Immature natural killer cell (primary cell): ENCODE results near the gene INF2. TPM values are rescaled to one million over a fixed set of nuclear protein-coding genes. Genes with fewer than 3 reads are reported as not detected.

Experiments used
- DNase-seq, 3 donors: peaks; one replicate each; pipeline ENCODE4 v3.0.0; 2022; ENCODE audit warnings: mixed read lengths in 1 of 3
- H3K27ac Mint-ChIP-seq, 6 donors: one replicate each; pipeline ENCODE4 v1.8.0; 2020; ENCODE audit warnings: mixed read lengths in 6 of 6, mild to moderate bottlenecking in 5 of 6, inconsistent platforms in 4 of 6, moderate library complexity in 3 of 6
- H3K27me3 Mint-ChIP-seq, 3 donors: one replicate each; pipeline ENCODE4 v1.8.0; 2020 to 2021; ENCODE audit warnings: low read depth in 3 of 3, mild to moderate bottlenecking in 3 of 3, mixed read lengths in 3 of 3, moderate library complexity in 3 of 3, inconsistent platforms in 1 of 3
- H3K36me3 Mint-ChIP-seq, 3 donors: one replicate each; pipeline ENCODE4 v1.8.0; 2020; ENCODE audit warnings: mixed read lengths in 3 of 3, inconsistent platforms in 2 of 3, mild to moderate bottlenecking in 2 of 3
- H3K4me1 Mint-ChIP-seq, 2 donors: one replicate each; pipeline ENCODE4 v1.8.0; 2020; ENCODE audit warnings: inconsistent platforms in 2 of 2, mild to moderate bottlenecking in 2 of 2, mixed read lengths in 2 of 2, moderate library complexity in 1 of 2
- H3K4me3 Mint-ChIP-seq, 5 donors: one replicate each; pipeline ENCODE4 v1.8.0; 2020; ENCODE audit warnings: mild to moderate bottlenecking in 5 of 5, mixed read lengths in 5 of 5, inconsistent platforms in 3 of 5, moderate library complexity in 3 of 5
- H3K9me3 Mint-ChIP-seq, 6 donors: one replicate each; pipeline ENCODE4 v1.8.0; 2020; ENCODE audit warnings: mild to moderate bottlenecking in 6 of 6, mixed read lengths in 6 of 6, inconsistent platforms in 4 of 6, moderate library complexity in 3 of 6
- polyA plus RNA-seq, 3 donors: library from polyadenylated mRNA; unstranded; fragments of 300-500 nt; fragmentation: Illumina TruSeq; gene quantifications; one replicate each; pipeline ENCODE4 v1.2.3, GENCODE V29; 2021

INF2 gene
- polyA plus RNA-seq, 3 donors from 2014 or later: 1.5 to 2.5 TPM; not detected in 1

- DNase-seq: no peak
- no peaks in the 10 kb centered on the region for H3K4me1 Mint-ChIP-seq
- no peaks in the 10 kb centered on the region for H3K9me3 Mint-ChIP-seq
- no peak overlapping the region for H3K4me3 Mint-ChIP-seq
- no peaks in the 10 kb centered on the region for H3K36me3 Mint-ChIP-seq
- peaks cover 0 to 2% (median 0%) of the 10 kb centered on the region in 3 donors for H3K27me3 Mint-ChIP-seq
- H3K27ac Mint-ChIP-seq: no peak overlapping the region
These were observed 12.7 kb downstream of the INF2 start for GRCh38 chr14:104702106-104702505.

DNA sequence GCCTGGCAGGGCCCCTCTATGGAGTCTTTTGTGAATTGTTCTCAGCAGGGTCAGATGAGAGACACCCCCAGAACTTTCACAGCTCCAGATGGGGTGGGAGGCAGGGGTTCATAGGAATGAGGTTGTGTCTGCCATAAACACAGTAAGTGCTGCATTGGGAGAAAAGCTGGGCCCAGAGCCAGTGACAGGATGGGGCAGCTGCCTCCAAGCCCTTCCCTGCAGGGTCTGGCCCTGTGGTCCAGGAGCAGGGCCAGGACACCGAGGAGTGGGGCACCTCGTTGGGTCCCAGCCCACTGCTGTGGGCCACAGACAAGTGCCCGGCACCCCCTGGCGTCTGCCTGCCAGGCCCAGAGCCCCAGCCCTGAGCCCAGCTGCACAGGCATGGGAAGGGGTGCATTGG lies 13.3 kb downstream of the INF2 start:
- peaks cover 0 to 2% (median 0%) of the 10 kb centered on the region in 3 donors for H3K27me3 Mint-ChIP-seq
- H3K4me3 Mint-ChIP-seq: no peak overlapping the region
- no peak overlapping the region for H3K27ac Mint-ChIP-seq
- H3K9me3 Mint-ChIP-seq: no peaks in the 10 kb centered on the region
- H3K36me3 Mint-ChIP-seq: no peaks in the 10 kb centered on the region
- no peaks in the 10 kb centered on the region for H3K4me1 Mint-ChIP-seq
- no peak for DNase-seq

DNA sequence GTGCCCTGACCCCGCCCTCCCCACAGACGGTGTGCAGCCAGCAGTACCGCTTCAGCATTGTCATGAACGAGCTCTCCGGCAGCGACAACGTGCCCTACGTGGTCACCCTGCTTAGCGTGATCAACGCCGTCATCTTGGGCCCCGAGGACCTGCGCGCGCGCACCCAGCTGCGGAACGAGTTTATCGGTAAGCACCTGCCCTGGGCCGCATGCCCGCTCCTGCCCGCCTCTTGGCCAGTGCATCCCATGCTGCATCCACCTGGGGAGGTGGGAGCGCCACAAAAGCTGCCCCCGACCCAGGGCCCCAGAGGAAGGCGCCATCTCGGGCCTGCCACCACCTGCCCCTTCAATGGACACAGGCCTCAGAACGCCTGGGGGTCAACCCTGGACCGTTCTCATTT lies 13.9 kb downstream of the INF2 start:
- no peak overlapping the region for H3K4me3 Mint-ChIP-seq
- H3K9me3 Mint-ChIP-seq: no peaks in the 10 kb centered on the region
- peaks cover 0 to 2% (median 0%) of the 10 kb centered on the region in 3 donors for H3K27me3 Mint-ChIP-seq
- H3K36me3 Mint-ChIP-seq: no peaks in the 10 kb centered on the region
- DNase-seq: no peak
- no peaks in the 10 kb centered on the region for H3K4me1 Mint-ChIP-seq
- H3K27ac Mint-ChIP-seq: no peak overlapping the region

GRCh38 chr14:104704252-104704651 lies 14.8 kb downstream of the INF2 start:
- no peaks in the 10 kb centered on the region for H3K36me3 Mint-ChIP-seq
- H3K27me3 Mint-ChIP-seq: peaks cover 0 to 2% (median 0%) of the 10 kb centered on the region in 3 donors
- H3K27ac Mint-ChIP-seq: no peak overlapping the region
- no peak for DNase-seq
- H3K9me3 Mint-ChIP-seq: no peaks in the 10 kb centered on the region
- no peak overlapping the region for H3K4me3 Mint-ChIP-seq
- peaks cover 0 to 2% of the 10 kb centered on the region in 2 donors for H3K4me1 Mint-ChIP-seq

- Mint-ChIP-seq H3K4me3 (no peak overlapping the region), H3K27ac (no peak overlapping the region)
- no peak for DNase-seq
These were observed 16.1 kb downstream of the INF2 start for GRCh38 chr14:104705340-104706047.

GRCh38 chr14:104706733-104707607 lies 17.6 kb downstream of the INF2 start:
- no peak overlapping the region for H3K4me3 Mint-ChIP-seq
- peaks cover 0 to 2% of the 10 kb centered on the region in 2 donors for H3K4me1 Mint-ChIP-seq

More at GRCh38 chr14:104705340-104706047, 16.1 kb downstream of the INF2 start:
- Mint-ChIP-seq H3K27me3 (peaks cover 0 to 2% (median 0%) of the 10 kb centered on the region in 3 donors), H3K36me3 (no peaks in the 10 kb centered on the region), H3K9me3 (no peaks in the 10 kb centered on the region), H3K4me1 (peaks cover 0 to 2% of the 10 kb centered on the region in 2 donors)

GRCh38 chr14:104707608-104708595 lies 18.5 kb downstream of the INF2 start:
- Mint-ChIP-seq H3K4me3 (no peak overlapping the region), H3K36me3 (no peaks in the 10 kb centered on the region), H3K27me3 (no peaks in the 10 kb centered on the region), H3K4me1 (peaks cover 0 to 2% of the 10 kb centered on the region in 2 donors), H3K9me3 (no peaks in the 10 kb centered on the region), H3K27ac (no peak overlapping the region)
- DNase-seq: no peak

More at GRCh38 chr14:104706733-104707607, 17.6 kb downstream of the INF2 start:
- no peaks in the 10 kb centered on the region for H3K9me3 Mint-ChIP-seq
- H3K27me3 Mint-ChIP-seq: peaks cover 0 to under 1% (median 0%) of the 10 kb centered on the region in 3 donors
- DNase-seq: no peak
- no peak overlapping the region for H3K27ac Mint-ChIP-seq
- H3K36me3 Mint-ChIP-seq: no peaks in the 10 kb centered on the region

- H3K4me3 Mint-ChIP-seq: no peak overlapping the region
- H3K36me3 Mint-ChIP-seq: no peaks in the 10 kb centered on the region
- peak; percentile 58 to 61 (median 58) for DNase-seq
- H3K27me3 Mint-ChIP-seq: no peaks in the 10 kb centered on the region
- H3K9me3 Mint-ChIP-seq: no peaks in the 10 kb centered on the region
- no peak overlapping the region for H3K27ac Mint-ChIP-seq
- H3K4me1 Mint-ChIP-seq: peaks cover 0 to 2% of the 10 kb centered on the region in 2 donors
These were observed 19.3 kb downstream of the INF2 start for GRCh38 chr14:104708606-104709268.

- Mint-ChIP-seq H3K36me3 (no peaks in the 10 kb centered on the region), H3K4me3 (no peak overlapping the region), H3K27me3 (no peaks in the 10 kb centered on the region), H3K4me1 (peaks cover 0 to 2% of the 10 kb centered on the region in 2 donors), H3K9me3 (no peaks in the 10 kb centered on the region), H3K27ac (no peak overlapping the region)
- DNase-seq: no peak
These were observed 20.1 kb downstream of the INF2 start for GRCh38 chr14:104709387-104710039.

- H3K27ac Mint-ChIP-seq: no peak overlapping the region
- H3K36me3 Mint-ChIP-seq: no peaks in the 10 kb centered on the region
- no peaks in the 10 kb centered on the region for H3K9me3 Mint-ChIP-seq
- no peak overlapping the region for H3K4me3 Mint-ChIP-seq
- H3K27me3 Mint-ChIP-seq: no peaks in the 10 kb centered on the region
- DNase-seq: no peak
- H3K4me1 Mint-ChIP-seq: peaks cover 0 to 2% of the 10 kb centered on the region in 2 donors
These were observed 20.8 kb downstream of the INF2 start for GRCh38 chr14:104710071-104710735.

- Mint-ChIP-seq H3K4me1 (peaks cover 0 to 3% of the 10 kb centered on the region in 2 donors), H3K27ac (no peak overlapping the region), H3K9me3 (no peaks in the 10 kb centered on the region), H3K27me3 (no peaks in the 10 kb centered on the region), H3K36me3 (no peaks in the 10 kb centered on the region), H3K4me3 (no peak overlapping the region)
- DNase-seq: no peak
These were observed 23.7 kb downstream of the INF2 start for GRCh38 chr14:104712881-104713734.
